Nephron (organoid): Measurements from ENCODE around the gene CACNA2D4.

Experiments
- H3K27ac Mint-ChIP-seq, 3 experiments: 2 replicates each; pipeline ENCODE4 v1.8.0; 2020; ENCODE audit warnings: mixed read lengths in 3 of 3, mild to moderate bottlenecking in 2 of 3, moderate library complexity in 1 of 3
- H3K27me3 Mint-ChIP-seq: 2 replicates; pipeline ENCODE4 v1.8.0; 2021; ENCODE audit warnings: low read depth, mild to moderate bottlenecking, moderate library complexity, mixed read lengths
- H3K36me3 Mint-ChIP-seq: 2 replicates; pipeline ENCODE4 v1.8.0; 2020; ENCODE audit warnings: low read depth, mixed read lengths
- H3K4me1 Mint-ChIP-seq: 2 replicates; pipeline ENCODE4 v1.8.0; 2020; ENCODE audit warnings: mixed read lengths
- H3K4me3 Mint-ChIP-seq, 3 experiments: 2 replicates each; pipeline ENCODE4 v1.8.0; 2020; ENCODE audit warnings: mild to moderate bottlenecking in 3 of 3, mixed read lengths in 3 of 3, moderate library complexity in 2 of 3
- H3K9me3 Mint-ChIP-seq: 2 replicates; pipeline ENCODE4 v1.8.0; 2020; ENCODE audit warnings: mixed read lengths
- CTCF ChIP-seq, 3 experiments: fragments of 200-600 bp; sonication (generic); IDR thresholded peaks; one replicate each; pipeline ENCODE4 v1.5.0; 2021; ENCODE audit warnings: antibody characterized with exemption in 3 of 3; ENCODE audit not compliant: unreplicated experiment in 3 of 3

Gene CACNA2D4

GRCh38 chr12:1907652-1908611 lies 10.5 kb downstream of the CACNA2D4 start:
- H3K27me3 Mint-ChIP-seq = no peaks in the 10 kb centered on the region
- H3K27ac Mint-ChIP-seq = no peak overlapping the region
- no peak for TF ChIP-seq CTCF (IDR thresholded peaks at IDR 0.05; ENCODE audit: unreplicated experiment in 3 of 3)

GRCh38 chr12:1906579-1906978 lies 11.9 kb downstream of the CACNA2D4 start:
- Mint-ChIP-seq H3K9me3 (peaks cover 45% of the 10 kb centered on the region), H3K27me3 (no peaks in the 10 kb centered on the region), H3K27ac (no peak overlapping the region), H3K36me3 (peaks cover 18% of the 10 kb centered on the region), H3K4me1 (no peaks in the 10 kb centered on the region), H3K4me3 (no peak overlapping the region)
- no peak for TF ChIP-seq CTCF (IDR thresholded peaks at IDR 0.05; ENCODE audit: unreplicated experiment in 3 of 3)

More at GRCh38 chr12:1907652-1908611, 10.5 kb downstream of the CACNA2D4 start:
- Mint-ChIP-seq H3K36me3 (peaks cover 13% of the 10 kb centered on the region), H3K4me3 (no peak overlapping the region), H3K4me1 (no peaks in the 10 kb centered on the region), H3K9me3 (peaks cover 31% of the 10 kb centered on the region)

- Mint-ChIP-seq H3K4me3 (no peak overlapping the region), H3K4me1 (no peaks in the 10 kb centered on the region), H3K36me3 (peaks cover 18% of the 10 kb centered on the region), H3K9me3 (peaks cover 52% of the 10 kb centered on the region), H3K27ac (no peak overlapping the region), H3K27me3 (no peaks in the 10 kb centered on the region)
- no peak for TF ChIP-seq CTCF (IDR thresholded peaks at IDR 0.05; ENCODE audit: unreplicated experiment in 3 of 3)
Observed at GRCh38 chr12:1904875-1905274, 13.6 kb downstream of the CACNA2D4 start.

- H3K9me3 Mint-ChIP-seq = peaks cover 37% of the 10 kb centered on the region
- H3K27ac Mint-ChIP-seq = no peak overlapping the region
- H3K36me3 Mint-ChIP-seq = no peaks in the 10 kb centered on the region
- H3K4me1 Mint-ChIP-seq = no peaks in the 10 kb centered on the region
- TF ChIP-seq CTCF (IDR thresholded peaks at IDR 0.05; ENCODE audit: unreplicated experiment in 3 of 3) = no peak
- H3K4me3 Mint-ChIP-seq = no peak overlapping the region
- H3K27me3 Mint-ChIP-seq = peaks cover 4% of the 10 kb centered on the region
Observed at GRCh38 chr12:1896964-1897363, 21.5 kb downstream of the CACNA2D4 start.

GRCh38 chr12:1890810-1891209 lies 27.6 kb downstream of the CACNA2D4 start:
- H3K36me3 Mint-ChIP-seq = no peaks in the 10 kb centered on the region
- H3K4me1 Mint-ChIP-seq = no peaks in the 10 kb centered on the region
- H3K9me3 Mint-ChIP-seq = peaks cover 55% of the 10 kb centered on the region
- H3K27ac Mint-ChIP-seq = no peak overlapping the region
- H3K27me3 Mint-ChIP-seq = peaks cover 13% of the 10 kb centered on the region
- no peak for TF ChIP-seq CTCF (IDR thresholded peaks at IDR 0.05; ENCODE audit: unreplicated experiment in 3 of 3)
- no peak overlapping the region for H3K4me3 Mint-ChIP-seq
